HG02678 (cell line): ENCODE measurements around the gene ADAP1.
"Not testable (repeated sequence)": the region's sequence is repeated elsewhere in the genome, so short reads cannot be mapped to it uniquely, and the experiment has no call there.

Source experiments
- ATAC-seq: cut with Tn5 transposase; IDR thresholded peaks from one replicate; pipeline ENCODE4 v1.9.1; 2021; ENCODE audit warnings: mild to moderate bottlenecking, moderate library complexity; ENCODE audit not compliant: unreplicated experiment

The ADAP1 gene

DNA sequence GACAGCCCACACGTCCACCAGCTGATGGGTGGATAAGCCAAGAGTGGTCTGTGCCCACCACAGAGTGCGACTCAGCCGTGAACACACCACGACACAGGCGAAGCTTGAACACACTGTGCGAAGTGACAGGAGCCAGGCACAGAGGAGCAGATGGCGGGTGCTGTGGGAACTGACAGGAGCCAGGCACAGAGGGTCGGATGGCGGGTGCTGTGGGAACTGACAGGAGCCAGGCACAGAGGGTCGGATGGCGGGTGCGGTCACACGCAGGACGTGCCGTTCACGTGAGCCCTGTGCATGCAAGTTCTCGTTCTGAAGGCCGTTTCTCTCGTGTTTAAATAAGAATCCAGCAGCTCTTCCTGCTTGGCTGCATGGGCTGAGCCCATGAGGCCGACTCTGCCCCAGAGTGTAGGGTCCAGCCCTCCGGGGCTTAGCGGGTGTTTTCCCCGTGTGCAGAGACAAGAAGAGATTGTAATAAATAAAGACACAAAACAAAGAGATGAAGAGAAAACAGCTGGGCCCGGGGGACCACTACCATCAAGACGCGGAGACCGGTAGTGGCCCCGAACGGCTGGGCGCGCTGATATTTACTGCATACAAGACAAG, 5.9 kb upstream of the ADAP1 start:
- ATAC-seq, result no peak

DNA sequence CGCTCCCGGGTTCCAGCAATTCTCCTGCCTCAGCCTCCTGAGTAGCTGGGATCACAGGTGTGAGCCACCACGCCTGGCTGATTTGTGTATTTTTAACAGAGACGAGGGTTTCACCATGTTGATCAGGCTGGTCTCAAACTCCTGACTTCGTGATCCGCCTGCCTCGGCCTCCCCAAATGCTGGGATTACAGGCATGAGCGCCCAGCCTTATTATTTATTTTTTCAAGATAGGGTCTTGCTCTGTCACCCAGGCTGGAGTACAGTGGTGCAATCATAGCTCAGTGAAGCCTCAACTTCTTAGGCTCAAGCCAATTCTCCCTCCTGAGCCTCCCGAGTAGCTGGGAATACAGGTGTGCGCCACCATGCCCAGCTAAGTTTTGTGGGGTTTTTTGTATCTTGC, 5.3 kb upstream of the ADAP1 start:
- ATAC-seq, result not testable (repeated sequence)

DNA sequence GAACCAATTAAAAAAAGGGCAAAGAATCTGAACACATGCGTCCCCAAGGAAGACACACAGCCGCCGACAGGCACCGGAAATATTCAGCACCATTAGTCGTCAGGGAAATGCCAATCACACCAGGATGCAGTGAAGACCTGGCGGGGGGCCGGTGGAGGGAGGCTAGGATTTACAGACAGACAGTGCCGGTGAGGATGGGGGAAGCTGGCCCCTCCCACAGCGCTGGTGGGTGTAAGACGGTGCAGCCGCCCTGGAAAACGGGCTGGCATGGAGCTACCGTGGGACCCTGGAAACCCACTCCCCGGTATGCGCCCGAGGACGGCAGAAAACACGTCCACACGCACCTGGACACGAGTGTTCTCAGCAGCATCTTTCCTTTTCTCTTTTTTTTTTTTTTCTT, 4.8 kb upstream of the ADAP1 start:
- ATAC-seq, result no peak

DNA sequence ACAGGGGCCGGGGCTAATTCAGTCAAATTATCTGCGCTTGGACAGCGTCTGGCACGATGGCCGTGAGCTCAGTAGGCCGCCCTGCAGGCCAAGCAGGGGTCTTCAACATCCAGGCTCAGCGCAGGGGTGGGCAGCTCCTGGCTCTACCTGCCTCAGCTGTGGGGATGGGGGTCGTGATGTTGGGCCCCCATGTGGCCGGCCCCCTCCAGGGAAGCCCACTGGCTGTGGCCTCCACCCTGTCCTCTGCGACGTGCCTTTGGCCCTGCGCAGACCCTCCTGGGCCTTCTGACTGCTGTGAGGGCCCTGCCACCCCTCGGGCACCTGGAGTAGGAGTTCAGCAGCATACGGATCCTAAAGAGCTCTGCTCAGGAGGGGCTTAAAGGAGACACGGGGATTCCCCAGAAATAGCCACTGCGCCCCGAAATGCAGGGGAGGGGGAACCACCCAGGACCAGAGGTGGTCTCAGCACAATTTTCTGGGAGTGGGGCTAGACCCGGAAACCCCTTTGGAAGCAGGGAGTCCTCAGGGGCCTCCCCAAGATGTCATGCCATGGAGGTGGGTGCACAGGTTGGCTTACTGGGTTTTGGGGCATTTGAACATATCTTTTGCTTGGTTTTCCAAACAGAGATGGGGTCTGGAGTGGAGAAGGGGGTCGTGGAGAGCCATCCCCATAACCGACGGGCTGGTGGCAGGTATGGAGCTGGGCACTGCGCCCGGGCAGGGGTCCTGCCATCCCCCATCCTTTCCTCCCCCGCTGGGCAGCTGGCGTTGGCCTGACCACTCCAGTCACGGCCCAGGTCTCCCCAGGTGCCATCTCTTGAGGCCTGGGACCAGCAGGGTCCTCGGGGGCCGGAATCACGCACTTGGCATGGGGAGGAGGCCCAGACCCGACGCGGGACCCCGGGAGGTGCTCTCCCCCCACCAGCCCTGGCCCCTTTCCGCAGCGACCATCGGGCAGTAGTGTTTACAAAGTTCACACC, 4.0 kb upstream of the ADAP1 start:
- ATAC-seq, result no peak

DNA sequence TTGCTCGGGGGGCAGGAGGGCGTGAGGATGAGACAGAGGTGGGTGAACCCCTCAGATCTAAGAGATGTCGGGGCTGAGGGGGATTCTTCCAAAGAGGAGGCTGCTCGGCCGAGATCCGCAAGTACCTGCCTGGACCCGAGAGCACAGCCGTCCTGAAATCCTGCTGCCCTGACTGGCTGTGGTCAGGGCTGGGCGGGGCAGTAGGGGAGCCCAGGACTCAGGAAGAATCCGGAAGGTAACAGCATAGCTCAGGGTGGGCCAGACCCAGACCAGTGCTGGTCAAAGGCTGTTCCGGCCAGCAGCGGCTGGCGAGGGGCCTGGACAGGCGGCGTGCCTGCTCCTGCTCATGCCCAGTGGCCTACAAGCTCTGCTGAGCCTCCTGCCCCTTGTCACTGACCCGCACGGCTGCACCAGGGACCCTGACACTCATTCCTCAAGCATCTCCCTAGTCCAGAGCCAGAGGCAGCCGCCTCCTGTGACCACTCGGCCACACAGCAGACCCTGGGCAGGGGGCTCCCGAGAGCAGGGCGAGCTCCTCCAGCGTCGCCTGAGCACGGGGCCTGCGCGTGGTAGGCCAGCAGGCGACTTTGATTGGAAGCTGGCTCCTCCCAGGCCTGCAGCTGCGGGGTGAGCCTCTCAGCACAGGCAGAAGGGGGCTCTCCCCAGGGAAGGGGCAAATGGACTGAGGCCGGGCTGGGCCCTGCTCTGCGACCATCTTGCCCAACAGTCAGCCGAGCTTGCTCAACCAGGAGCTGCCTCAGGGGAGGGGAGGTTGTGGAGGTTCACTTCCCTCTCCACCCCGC, 3.1 kb upstream of the ADAP1 start:
- no peak for ATAC-seq

DNA sequence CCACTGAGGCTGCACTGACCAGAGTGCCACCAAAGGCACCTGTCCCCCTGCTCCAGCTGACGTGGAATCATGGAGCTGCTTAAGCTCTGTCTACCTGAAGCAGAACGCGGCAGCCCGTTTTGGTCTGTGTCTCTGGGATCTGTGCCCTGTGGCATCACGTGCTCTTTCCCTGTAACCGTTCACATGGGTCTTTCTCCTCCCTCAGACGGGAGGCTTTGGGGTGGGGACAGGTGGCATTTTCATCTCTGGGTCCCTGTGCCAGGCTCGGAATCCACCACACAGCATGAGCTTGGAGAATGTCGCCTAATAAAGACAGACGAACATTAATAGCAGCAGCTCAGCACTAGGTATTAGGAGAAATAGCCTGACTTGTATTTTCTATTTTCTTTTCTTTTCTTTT, 1.6 kb upstream of the ADAP1 start:
- ATAC-seq, result no peak

DNA sequence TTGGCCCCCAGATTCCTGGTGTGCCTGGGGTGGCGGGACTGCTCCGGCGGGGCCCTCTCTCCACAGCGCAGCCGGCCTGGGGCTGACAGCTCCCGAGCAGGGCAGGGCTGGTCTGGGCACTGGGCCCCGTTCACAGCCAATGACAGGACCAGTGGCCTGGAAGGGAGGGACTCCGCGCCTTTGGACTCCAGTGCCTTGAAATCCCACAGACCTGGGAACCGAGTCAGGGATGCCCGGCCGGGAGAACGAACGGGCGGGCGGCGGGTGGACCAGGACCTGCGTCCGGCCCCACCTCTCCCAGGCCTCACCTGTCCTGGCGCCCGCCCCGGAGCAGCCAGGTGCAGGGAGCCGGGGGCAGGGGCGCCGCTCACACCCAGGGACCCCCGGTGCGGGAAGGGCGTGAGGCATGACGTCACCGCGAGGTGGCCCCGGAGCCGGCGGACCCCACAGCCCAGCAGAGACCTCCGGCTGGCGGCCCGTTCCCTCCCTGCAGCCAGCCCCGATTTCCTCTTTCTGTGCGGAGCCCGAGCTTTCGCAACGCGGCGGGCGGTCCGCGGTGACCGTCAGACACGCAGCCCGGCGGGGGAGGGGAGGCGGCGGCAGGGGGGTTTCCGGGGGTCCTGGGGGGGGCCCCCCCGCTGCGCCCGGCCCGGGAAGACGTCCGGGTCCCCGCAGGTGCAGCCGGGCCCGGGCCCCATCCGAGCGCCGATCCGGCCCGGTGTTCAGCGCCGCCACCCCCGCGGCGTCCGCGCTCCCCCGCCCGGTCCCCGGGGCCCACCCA, 743 bp downstream of the ADAP1 start:
- ATAC-seq, result peak; percentile 25

DNA sequence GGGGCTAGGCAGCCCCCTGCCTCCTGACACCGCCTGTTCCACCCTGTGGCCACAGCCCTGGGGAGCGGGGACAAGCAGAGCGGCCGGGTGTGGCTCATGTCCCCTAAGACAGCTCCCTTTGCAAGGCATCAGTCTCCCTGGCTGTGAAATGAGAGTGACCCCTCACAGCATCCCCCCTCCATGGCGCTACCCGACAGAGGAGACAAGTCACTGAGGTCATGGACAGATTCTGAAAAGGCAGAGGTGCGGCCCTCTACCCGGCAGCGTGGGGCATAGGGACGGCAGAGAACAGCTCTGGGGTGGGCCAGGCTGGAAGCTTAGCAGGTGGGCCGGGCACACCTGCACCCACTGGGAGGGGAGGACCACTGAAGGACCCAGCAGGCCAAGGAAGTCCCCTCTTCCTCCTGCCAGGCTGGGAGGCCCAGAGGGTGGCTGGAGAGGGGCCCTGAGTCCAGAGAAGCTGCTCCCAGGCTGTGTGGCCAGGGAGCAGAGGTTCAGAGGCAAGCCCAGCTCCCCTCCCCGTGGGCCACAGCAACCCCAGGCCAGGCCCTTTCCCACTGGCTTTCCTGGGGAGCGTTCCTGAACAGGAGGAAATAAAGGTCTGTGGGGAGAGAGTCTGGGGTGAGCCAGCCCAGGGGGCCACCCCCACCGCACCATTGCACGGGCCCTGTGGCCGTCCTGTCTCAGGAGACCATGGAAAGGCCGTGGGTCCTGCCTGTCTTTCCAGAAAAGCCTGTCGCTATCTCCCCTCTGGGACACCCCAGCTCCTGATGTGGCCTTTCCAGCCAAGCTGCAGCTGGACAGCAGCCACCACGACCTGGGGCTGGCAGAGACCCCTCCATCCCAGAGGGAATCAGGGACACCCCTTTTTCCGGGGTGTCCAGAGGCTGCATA, 1.7 kb downstream of the ADAP1 start:
- ATAC-seq, result no peak

DNA sequence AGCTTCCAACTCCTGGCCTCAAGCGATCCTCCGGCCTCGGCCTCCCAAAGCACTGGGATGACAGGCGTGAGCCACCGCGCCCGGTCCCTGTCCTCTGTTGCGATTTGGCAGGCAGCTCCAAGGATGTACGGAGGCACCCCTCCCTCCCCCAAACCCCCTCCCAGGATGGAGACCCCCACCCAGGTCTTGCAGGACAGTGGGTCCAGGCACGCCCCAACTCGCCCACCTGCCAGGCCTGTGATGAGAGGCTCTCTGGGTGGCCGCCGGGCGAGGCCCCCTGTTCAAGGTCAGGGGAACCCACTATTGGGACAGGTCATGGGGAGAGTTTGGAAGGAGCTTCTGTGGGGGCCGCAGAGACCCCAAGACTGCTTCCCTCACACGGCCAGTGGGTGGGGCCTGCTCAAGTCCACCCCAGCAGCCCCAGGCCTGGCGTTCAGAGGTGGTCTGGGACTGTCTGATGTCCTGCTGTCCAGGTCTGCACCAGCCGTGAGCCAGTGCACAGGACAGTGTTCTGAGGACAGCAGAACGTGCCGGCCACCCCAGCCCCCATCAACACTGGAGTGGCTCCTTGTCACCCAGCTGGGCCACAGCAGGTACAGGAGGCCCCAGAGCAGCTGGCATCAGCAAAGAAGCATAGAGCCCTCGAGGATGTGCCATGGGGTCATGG, 2.5 kb downstream of the ADAP1 start:
- ATAC-seq, result no peak

DNA sequence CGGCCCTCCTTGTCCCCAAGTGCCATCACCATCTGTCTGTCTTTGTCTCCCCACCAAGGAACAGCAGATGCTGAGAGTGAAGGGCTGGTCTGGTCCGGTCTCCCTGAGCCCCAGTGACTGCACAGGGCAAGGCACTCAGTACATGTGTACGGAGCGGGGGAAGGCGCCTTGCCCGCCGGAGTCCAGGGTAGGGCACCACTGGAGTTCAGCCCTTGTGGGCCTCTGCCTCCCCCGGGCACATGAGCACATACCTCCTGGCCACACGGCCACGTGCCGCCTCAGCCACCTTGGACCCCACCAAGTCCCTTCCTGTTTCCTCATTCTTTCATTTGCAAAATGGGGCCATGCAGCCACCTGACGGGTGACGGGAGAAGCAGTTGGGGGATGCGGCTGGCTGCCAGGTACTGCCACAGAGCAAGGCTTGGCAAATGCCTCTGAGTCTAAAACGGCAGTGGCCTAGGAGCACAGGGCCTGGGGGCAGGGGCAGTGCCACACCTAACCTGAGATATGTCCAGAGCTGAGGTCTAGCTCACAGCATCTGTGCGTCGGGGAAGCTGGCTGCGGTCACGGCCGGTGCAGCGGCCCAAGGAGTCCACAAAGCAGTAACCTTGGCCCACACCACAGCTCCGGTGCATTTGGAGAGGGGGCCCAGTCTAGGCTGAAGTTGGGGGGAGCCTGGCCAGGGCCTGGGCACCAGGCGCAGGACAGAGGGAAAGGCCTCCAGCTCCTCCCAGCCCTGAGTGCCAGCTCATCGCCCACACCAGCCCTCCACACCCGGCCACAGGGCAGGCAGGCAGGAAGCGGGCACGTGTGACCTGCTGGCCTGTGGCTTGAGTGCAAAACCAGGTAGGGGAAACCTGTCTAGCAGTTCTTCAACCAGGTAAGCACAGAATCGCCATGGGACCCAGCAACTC, 5.2 kb downstream of the ADAP1 start:
- no peak for ATAC-seq

DNA sequence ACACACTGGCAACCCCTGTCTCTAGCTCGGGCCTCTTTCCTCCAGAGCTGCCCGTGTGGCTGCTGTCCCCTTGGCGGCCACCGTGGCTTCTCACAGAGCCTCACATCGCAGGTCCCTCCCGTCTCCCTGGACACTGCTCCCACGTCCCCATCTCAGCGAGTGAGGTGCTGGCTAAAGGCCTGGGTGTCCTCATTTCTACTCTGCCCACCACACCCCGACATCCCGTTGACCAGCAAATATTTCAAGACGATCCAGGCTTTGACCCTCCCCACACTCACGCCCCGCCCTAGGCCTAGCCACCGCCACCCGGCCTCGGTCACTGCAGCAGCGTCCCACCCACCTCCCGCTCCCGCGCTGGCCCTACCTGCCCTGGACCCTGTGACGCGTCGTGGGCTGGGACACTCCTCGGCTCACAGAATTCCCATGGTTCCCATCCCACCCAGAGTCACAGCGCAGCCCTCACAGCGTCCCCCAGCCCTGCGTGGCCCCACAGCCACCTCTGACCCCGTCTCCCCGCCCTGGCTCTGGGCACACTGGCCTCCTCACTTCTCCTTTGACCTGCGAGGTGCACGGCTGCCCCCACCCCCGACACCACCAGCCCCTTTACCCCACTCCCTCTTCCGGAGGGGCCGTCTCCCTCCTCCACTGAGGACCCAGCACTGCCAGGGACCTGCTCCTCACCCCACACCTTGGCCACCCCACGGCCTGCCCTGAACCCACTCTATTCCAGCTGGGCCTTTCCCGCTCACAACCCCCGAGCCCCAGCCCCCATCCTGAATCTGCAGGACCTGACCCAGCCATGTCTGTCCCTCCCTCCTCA, 6.9 kb downstream of the ADAP1 start:
- ATAC-seq, result no peak

DNA sequence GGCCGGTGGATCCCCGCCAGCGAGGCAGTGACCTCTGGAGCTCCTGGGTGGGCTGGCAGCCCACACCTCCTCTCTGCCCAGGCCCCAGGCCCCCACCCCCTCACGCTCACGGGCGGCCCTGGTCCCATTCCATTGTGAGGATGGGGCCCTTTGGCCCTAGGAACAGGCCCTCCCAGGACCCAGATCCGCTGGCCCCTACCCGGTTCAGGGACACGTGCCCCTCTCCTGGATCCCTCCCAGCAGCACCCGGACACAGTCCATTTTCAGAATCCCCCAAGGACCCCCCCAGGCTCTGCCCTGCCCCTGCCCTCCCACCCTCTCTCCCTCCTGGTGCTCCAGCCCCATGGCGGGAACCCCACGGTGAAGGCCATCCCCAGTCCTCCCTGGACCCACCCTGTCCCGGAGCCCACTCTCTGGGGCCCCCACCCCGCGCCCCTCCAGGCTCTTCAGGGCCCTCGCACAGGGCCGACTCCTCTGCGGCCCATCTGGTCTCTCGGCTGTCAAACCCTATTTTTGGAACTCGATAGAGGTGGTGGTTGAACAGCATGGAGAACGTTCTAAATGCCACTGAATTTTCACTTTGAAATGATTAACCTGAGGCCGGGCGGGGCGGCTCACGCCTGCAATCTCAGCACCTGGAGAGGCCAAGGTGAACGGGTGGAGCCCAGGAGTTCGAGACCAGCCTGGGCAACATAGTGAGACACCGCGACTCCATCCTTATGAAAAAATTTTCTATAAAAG, 8.1 kb downstream of the ADAP1 start:
- ATAC-seq, result no peak

DNA sequence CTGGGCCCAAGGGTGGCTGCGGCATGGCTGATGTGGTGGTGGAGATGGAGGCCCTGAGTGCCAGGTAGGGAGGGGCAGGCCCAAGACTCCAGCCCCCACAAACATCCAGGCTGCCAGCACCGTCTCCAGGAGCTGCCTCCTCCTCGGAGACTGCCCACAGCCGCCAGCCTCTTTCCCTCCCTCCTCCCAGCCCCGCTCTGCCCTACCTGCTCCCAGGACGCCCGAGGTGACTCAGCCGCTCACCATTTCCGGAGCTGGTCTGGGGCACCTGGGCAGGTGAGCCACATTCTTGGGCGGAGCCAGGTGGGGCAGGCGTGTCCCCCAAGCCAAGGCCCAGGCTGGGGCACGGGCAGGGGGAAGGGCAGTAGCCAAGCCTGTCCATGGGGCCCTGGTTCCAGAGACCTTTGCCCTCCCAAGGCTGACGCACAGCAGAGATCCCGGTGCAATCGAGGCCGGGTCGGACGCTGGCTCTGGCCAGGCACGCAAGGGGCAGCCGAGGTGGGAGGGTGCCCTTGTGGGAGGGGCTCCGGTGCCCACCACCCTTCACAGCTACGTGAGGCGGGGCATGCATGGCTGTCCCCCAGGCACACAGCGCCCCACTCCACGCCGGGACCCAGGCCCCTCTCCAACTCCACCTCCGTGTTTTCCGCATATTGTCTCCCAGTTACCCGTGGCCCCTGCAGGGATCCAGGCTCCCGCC, 8.8 kb downstream of the ADAP1 start:
- no peak for ATAC-seq

DNA sequence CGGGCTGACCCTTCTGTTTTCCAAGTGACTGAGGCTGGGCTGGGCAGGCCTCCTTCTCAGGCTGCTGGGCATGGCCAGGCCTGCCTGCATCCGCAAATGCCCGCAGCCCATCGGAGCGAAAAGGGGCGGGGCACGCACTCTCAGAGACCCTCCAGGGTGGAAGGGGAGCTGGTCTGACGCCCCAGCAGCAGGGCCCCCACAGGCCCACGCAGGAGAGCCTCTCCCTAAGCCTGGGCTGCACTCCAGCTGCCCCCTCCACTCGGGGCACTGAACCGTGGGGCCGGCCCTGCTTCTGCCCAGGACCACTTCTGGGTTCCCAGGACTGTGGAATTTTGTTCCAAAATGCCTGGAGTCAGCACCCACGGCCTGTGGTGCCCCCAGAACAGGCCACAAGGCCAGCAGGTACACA, 9.3 kb downstream of the ADAP1 start:
- no peak for ATAC-seq

DNA sequence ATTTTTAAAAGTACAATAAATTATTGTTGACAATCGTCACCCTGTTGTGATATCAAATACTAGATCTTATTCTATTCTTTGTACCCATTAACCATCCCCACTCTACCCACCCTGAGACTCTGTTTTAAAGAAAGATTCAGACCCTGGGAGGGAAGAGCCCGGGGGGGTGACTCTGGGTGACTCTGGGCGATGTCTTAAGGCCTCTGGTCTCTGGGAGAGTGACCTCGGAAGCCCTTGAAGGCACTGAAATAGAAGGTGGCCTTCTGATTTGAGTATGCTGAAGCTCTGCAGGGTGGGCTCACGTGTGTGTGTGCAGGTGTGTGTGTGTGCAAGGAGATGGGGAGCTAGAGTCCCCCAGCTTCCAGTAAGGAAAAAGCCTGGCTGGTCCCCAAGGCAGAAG, 9.7 kb downstream of the ADAP1 start:
- ATAC-seq, result no peak

DNA sequence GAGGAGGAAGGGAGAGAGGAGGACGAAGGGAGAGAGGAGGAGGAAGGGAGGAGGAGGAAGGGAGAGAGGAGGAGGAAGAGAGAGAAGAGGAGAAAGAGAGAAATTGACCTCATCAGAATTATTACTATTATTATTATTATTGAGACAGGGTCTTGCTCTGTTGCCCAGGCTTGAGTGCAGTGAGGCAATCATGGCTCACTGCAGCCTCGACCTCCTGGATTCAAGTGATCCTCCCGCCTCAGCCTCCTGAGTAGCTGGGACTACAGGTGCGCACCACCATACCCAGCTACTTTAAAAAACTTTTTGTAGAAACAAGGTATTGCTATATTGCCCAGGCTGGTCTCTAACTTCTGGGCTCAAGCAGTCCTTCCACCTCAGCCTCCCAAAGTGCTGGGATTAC, 10.7 kb downstream of the ADAP1 start:
- ATAC-seq, result not testable (repeated sequence)
